Gastroesophageal sphincter (tissue), 4 donors: ENCODE results near the gene SLC16A10. TPM values are rescaled to one million over a fixed set of nuclear protein-coding genes. Genes with fewer than 3 reads are reported as not detected.

ENCODE experiments used
- ATAC-seq: fragments of 150-250 bp; one replicate; pipeline ENCODE4 v1.9.1; 2016; ENCODE audit warnings: mild to moderate bottlenecking, moderate library complexity
- H3K27ac ChIP-seq, 4 donors: fragments of 200-600 bp; sonication (generic) in 3 of 4; 1 replicate in 3 of 4; 2 replicates in 1 of 4; pipeline ENCODE4 v1.5.1; 2016 to 2019
- H3K27me3 ChIP-seq: fragments of 200-600 bp; sonication (generic); one replicate; pipeline ENCODE4 v1.5.1; 2019
- H3K36me3 ChIP-seq, 2 donors: fragments of 200-600 bp; sonication (generic); one replicate each; pipeline ENCODE4 v1.5.1; 2019; ENCODE audit warnings: control low read depth in 1 of 2
- H3K4me1 ChIP-seq, 3 donors: fragments of 200-600 bp; sonication (generic); 1 replicate in 2 of 3; 2 replicates in 1 of 3; pipeline ENCODE4 v1.5.1; 2016 to 2019; ENCODE audit warnings: control low read depth in 2 of 3
- H3K4me3 ChIP-seq, 2 donors: fragments of 200-600 bp; sonication (generic); one replicate each; pipeline ENCODE4 v1.5.1; 2019; ENCODE audit warnings: mild to moderate bottlenecking in 1 of 2, moderate library complexity in 1 of 2
- H3K9me3 ChIP-seq, 3 donors: fragments of 200-600 bp; sonication (generic); one replicate each; pipeline ENCODE4 v1.5.1; 2017 to 2019; ENCODE audit warnings: control low read depth in 2 of 3
- EP300 ChIP-seq: sonication (generic); formaldehyde crosslinking; IDR thresholded peaks from one replicate; pipeline ENCODE4 v1.6.1; 2017; ENCODE audit warnings: antibody characterized with exemption, mild to moderate bottlenecking
- POLR2A ChIP-seq, 2 donors: fragments of 450-650 bp; IDR thresholded peaks; one replicate each; pipeline ENCODE4 v1.6.1; 2017; ENCODE audit warnings: antibody characterized with exemption in 2 of 2, mild to moderate bottlenecking in 2 of 2, moderate library complexity in 1 of 2
- POLR2AphosphoS5 ChIP-seq: sonication (generic); formaldehyde crosslinking; IDR thresholded peaks from one replicate; pipeline ENCODE4 v1.6.1; 2017; ENCODE audit warnings: antibody characterized with exemption
- WGBS, 2 donors: methylation state at CpG; one replicate each; pipeline ENCODE4 v1.1.5; 2018; ENCODE audit warnings: low coverage in 1 of 2; 5-methylcytosine and 5-hydroxymethylcytosine counted together
- total RNA-seq, 4 donors: library from RNA; depleted of rRNA; stranded (reverse); fragments of >200 nt; gene quantifications; one replicate each; pipeline ENCODE4 v1.1.0, GENCODE V29; 2016
- TF ChIP-seq, protein P1 (sequence below), 4 experiments: fragments of 200-600 bp in 2 of 4; fragments of 450-650 bp in 2 of 4; sonication (generic) in 1 of 4; IDR thresholded peaks; one replicate each; pipeline ENCODE4 v1.5.1; 2017 to 2019; ENCODE audit warnings: antibody characterized with exemption in 4 of 4, mild to moderate bottlenecking in 2 of 4, moderate library complexity in 2 of 4

The SLC16A10 gene
- total RNA-seq, 4 donors from 2014 or later, result 0.32 to 4.7 (median 0.93) TPM

DNA sequence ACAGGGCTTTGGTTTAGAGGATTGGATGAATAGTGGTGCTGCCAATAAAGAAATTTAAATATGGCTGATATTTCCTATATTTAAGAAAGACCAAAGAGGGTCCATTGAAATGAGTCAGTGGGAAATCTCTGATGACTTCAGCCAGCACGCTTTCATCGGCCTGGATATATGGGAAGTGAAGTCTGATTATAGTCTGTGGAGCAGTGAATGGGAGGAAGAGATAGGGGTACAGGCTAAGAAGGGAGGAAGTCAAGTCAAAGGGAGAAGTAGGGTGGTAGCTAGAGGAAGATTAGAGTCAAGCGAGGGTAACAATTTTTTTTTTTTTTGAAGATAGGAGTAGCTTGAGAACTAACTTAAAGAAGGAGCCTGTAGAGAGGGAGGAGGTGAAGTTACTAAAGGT, 22.7 kb downstream of the SLC16A10 start:
- ATAC-seq, result no peak
- TF ChIP-seq, protein P1, sequence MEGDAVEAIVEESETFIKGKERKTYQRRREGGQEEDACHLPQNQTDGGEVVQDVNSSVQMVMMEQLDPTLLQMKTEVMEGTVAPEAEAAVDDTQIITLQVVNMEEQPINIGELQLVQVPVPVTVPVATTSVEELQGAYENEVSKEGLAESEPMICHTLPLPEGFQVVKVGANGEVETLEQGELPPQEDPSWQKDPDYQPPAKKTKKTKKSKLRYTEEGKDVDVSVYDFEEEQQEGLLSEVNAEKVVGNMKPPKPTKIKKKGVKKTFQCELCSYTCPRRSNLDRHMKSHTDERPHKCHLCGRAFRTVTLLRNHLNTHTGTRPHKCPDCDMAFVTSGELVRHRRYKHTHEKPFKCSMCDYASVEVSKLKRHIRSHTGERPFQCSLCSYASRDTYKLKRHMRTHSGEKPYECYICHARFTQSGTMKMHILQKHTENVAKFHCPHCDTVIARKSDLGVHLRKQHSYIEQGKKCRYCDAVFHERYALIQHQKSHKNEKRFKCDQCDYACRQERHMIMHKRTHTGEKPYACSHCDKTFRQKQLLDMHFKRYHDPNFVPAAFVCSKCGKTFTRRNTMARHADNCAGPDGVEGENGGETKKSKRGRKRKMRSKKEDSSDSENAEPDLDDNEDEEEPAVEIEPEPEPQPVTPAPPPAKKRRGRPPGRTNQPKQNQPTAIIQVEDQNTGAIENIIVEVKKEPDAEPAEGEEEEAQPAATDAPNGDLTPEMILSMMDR (IDR thresholded peaks at IDR 0.05), result no peak
- TF ChIP-seq EP300, result no peak
- TF ChIP-seq POLR2A (IDR thresholded peaks at IDR 0.05), result no peak
- TF ChIP-seq POLR2AphosphoS5, result no peak
- 65 to 91% methylated on average over 3 of the region's 3 CpGs for WGBS, 2 donors

DNA sequence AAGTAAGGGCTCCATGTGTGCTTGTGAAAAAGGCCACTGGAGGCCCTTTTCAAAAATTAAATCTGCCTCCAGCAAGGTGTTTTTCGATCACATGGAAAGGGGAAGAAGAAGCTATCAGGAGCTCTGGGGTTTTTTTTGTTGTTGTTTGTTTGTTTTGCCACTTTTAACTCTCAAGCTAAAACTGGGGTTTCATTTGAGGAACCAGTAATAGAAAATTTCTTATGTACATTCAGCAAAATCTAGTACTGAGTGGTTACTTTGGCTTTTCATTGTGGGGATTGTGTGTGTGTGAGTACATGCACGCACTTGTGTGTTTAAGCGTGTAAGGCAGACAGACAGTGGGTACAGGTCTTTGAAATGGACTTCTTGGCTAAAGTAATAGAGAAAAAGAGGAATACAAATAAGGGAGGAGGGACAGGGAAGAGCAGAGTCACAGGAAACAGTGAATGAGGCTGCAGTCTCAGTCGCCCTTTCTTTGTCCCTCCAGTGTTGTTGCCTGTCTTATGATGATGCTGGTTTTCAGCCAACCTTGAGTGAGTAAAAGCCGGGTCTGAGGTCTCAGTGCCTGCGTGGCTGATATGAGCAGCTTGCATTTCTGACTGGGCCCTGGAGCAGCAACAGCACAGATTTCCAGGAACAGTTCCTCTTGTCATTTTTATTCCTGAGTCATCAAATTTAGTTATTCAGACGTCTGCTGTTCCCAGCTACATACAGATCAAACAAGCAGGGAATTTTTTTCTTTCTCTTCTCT, 26.2 kb downstream of the SLC16A10 start:
- no peaks in the 10 kb centered on the region for H3K36me3 ChIP-seq
- ATAC-seq, result peak; percentile 55
- H3K9me3 ChIP-seq, result no peaks in the 10 kb centered on the region
- peaks cover 3% of the 10 kb centered on the region for H3K27me3 ChIP-seq
- no peak for TF ChIP-seq EP300
- TF ChIP-seq, protein P1 (IDR thresholded peaks at IDR 0.05), result no peak
- TF ChIP-seq POLR2A (IDR thresholded peaks at IDR 0.05), result no peak
- no peak for TF ChIP-seq POLR2AphosphoS5
- H3K4me1 ChIP-seq, result no peaks in the 10 kb centered on the region
- H3K4me3 ChIP-seq, result no peak overlapping the region
- WGBS, 2 donors, result 39 to 50% methylated on average over 7 of the region's 7 CpGs
- no peak overlapping the region for H3K27ac ChIP-seq

More for the DNA sequence above, 22.7 kb downstream of the SLC16A10 start:
- Histone ChIP-seq H3K36me3 (no peaks in the 10 kb centered on the region), H3K9me3 (peaks cover 0 to 15% (median 0%) of the 10 kb centered on the region in 3 donors), H3K4me3 (no peak overlapping the region), H3K27me3 (peaks cover 3% of the 10 kb centered on the region), H3K4me1 (no peaks in the 10 kb centered on the region), H3K27ac (no peak overlapping the region)

DNA sequence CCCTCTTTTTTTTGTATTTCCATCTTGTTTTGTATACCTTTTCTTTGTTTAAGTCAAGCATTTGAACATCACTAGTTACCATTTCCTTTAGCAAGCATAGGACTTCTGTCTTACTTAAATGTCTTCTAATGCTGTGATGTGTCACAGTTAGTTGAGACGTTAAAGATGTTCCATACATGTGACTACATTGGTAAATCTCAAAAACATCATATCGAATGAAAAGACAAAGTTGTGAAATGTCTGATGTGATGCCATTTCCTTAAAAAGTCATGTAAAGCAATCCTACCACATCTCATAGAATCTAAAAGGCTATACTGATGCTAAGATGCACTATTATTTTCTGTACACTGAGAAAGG, 26.8 kb downstream of the SLC16A10 start:
- H3K9me3 ChIP-seq, result no peaks in the 10 kb centered on the region
- peak; percentile 10 for ATAC-seq
- TF ChIP-seq EP300, result no peak
- TF ChIP-seq, protein P1 (IDR thresholded peaks at IDR 0.05), result no peak
- TF ChIP-seq POLR2A (IDR thresholded peaks at IDR 0.05), result no peak
- no peak for TF ChIP-seq POLR2AphosphoS5
- H3K36me3 ChIP-seq, result no peaks in the 10 kb centered on the region
- H3K27ac ChIP-seq, result no peak overlapping the region
- no peaks in the 10 kb centered on the region for H3K4me1 ChIP-seq
- 37 to 63% methylated on average over 2 of the region's 2 CpGs for WGBS, 2 donors
- H3K4me3 ChIP-seq, result no peak overlapping the region
- H3K27me3 ChIP-seq, result peaks cover 3% of the 10 kb centered on the region

DNA sequence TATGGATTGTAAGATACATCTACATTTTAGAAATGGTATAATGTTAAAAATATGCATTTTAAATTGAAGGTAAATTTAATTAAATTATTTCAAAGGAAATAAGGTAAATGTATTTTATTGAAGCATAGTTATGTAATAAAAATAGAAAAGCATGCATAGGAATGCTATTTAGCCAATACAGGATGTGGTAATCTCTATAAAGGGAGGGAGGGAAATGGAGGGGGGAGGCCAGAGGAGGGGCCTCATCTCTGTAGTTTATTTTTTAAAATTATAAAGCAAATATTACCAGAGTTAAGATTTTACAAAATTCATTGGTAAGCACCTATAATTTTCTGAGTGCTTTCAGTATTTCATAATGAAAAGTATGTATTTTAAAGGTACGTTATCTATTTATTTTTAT, 27.2 kb downstream of the SLC16A10 start:
- no peaks in the 10 kb centered on the region for H3K9me3 ChIP-seq
- no peak overlapping the region for H3K4me3 ChIP-seq
- TF ChIP-seq, protein P1 (IDR thresholded peaks at IDR 0.05), result no peak
- TF ChIP-seq POLR2AphosphoS5, result no peak
- TF ChIP-seq POLR2A (IDR thresholded peaks at IDR 0.05), result no peak
- no peak for TF ChIP-seq EP300
- H3K4me1 ChIP-seq, result no peaks in the 10 kb centered on the region
- no peak overlapping the region for H3K27ac ChIP-seq
- H3K27me3 ChIP-seq, result peaks cover 3% of the 10 kb centered on the region
- 64 to 71% methylated on average over 1 of the region's 1 CpG for WGBS, 2 donors
- H3K36me3 ChIP-seq, result no peaks in the 10 kb centered on the region
- ATAC-seq, result no peak

DNA sequence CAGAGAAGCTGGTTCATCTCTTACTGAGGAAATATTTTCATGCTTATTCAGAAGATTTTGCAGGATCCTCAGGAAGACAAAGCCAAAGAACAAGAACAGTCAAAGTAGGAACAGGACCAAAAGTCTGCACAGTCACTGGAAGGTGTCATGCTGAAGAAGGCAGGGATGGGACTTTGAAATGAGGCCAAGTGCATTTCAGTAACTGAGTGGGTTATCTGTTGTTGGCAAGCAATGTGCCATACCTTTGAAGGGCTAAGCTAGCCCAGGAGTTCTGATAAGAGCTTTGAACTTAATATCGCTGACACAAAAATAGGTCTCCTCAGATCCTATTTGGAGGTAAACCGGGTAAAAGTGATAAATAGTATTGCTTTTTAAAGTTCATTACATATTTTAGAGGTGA, 31.5 kb downstream of the SLC16A10 start:
- Histone ChIP-seq H3K4me3 (no peak overlapping the region), H3K36me3 (no peaks in the 10 kb centered on the region), H3K9me3 (no peaks in the 10 kb centered on the region), H3K27ac (no peak overlapping the region), H3K4me1 (no peaks in the 10 kb centered on the region), H3K27me3 (no peaks in the 10 kb centered on the region)
- ATAC-seq, result no peak
- no peak for TF ChIP-seq POLR2A (IDR thresholded peaks at IDR 0.05)
- TF ChIP-seq EP300, result no peak
- no peak for TF ChIP-seq POLR2AphosphoS5
- TF ChIP-seq, protein P1 (IDR thresholded peaks at IDR 0.05), result no peak
- WGBS, 2 donors, result 70 to 83% methylated on average over 2 of the region's 2 CpGs
